Lower leg skin (tissue), 4 donors: ENCODE results near the gene FRS3. TPM values are rescaled to one million over a fixed set of nuclear protein-coding genes. Genes with fewer than 3 reads are reported as not detected.

Source experiments
- DNase-seq, 2 donors: peaks; one replicate each; pipeline ENCODE4 v3.0.0-alpha.2; 2019; ENCODE audit warnings: low spot score in 2 of 2
- H3K4me3 ChIP-seq: fragments of 200-600 bp; sonication (generic); 2 replicates; pipeline ENCODE4 v1.5.1; 2017; ENCODE audit warnings: mild to moderate bottlenecking, low read depth; ENCODE audit not compliant: poor library complexity, severe bottlenecking
- CTCF ChIP-seq, 3 donors: fragments of 450-650 bp; IDR thresholded peaks; one replicate each; pipeline ENCODE4 v1.5.1; 2016; ENCODE audit warnings: antibody characterized with exemption in 3 of 3, mild to moderate bottlenecking in 3 of 3, moderate library complexity in 2 of 3
- POLR2A ChIP-seq, 2 donors: fragments of 450-650 bp; IDR thresholded peaks; one replicate each; pipeline ENCODE4 v1.6.1; 2016 to 2017; ENCODE audit warnings: antibody characterized with exemption in 2 of 2, mild to moderate bottlenecking in 1 of 2, moderate library complexity in 1 of 2
- WGBS, 2 donors: methylation state at CpG; one replicate each; pipeline ENCODE4 v1.1.5; 2018; 5-methylcytosine and 5-hydroxymethylcytosine counted together
- intact Hi-C: fragments of 100-400 bp; cut with DNase I; formaldehyde crosslinking; loops from one replicate; pipeline ENCODE4 v1.15.0; 2023; ENCODE audit warnings: low total_unique reads
- total RNA-seq, 4 donors: library from RNA; depleted of rRNA; stranded (reverse); fragments of >200 nt; gene quantifications; one replicate each; pipeline ENCODE4 v1.1.0, GENCODE V29; 2016

Gene FRS3
- total RNA-seq, 4 donors from 2014 or later = 0.79 to 4.2 (median 2.4) TPM

GRCh38 chr6:41784581-41785171, 5.0 kb upstream of the FRS3 start:
- no peak overlapping the region for H3K4me3 ChIP-seq
- 63 to 64% methylated on average over 5 of the region's 5 CpGs for WGBS, 2 donors
- no peak for DNase-seq
- intact Hi-C loops = loop anchor here (5.0 to 10.0 kb wide), 2 partner anchors 140 to 258 kb away; partner anchors contain the start of genes BYSL and MED20
- no peak for TF ChIP-seq CTCF (IDR thresholded peaks at IDR 0.05)
- no peak for TF ChIP-seq POLR2A (IDR thresholded peaks at IDR 0.05)

GRCh38 chr6:41783106-41783780, 3.5 kb upstream of the FRS3 start:
- no peak for DNase-seq
- no peak overlapping the region for H3K4me3 ChIP-seq
- WGBS, 2 donors = 80 to 85% methylated on average over 6 of the region's 6 CpGs
- TF ChIP-seq CTCF (IDR thresholded peaks at IDR 0.05) = no peak
- no peak for TF ChIP-seq POLR2A (IDR thresholded peaks at IDR 0.05)
- intact Hi-C loops = loop anchor here (5.0 to 10.0 kb wide), 2 partner anchors 142 to 259 kb away; partner anchors contain the start of genes BYSL and MED20

GRCh38 chr6:41781366-41781730, 1.6 kb upstream of the FRS3 start:
- intact Hi-C loops = loop anchor here (5.0 to 10.0 kb wide), 2 partner anchors 143 to 261 kb away; partner anchors contain the start of genes BYSL and MED20
- DNase-seq = no peak
- TF ChIP-seq CTCF (IDR thresholded peaks at IDR 0.05) (no peak), POLR2A (IDR thresholded peaks at IDR 0.05) (no peak)
- peak overlapping the region; percentile 42 for H3K4me3 ChIP-seq
- WGBS, 2 donors = 22 to 26% methylated on average over 3 of the region's 3 CpGs

GRCh38 chr6:41780551-41781365, 1.1 kb upstream of the FRS3 start, which contains the start of gene PRICKLE4:
Gene PRICKLE4 (plus strand): TSS chr6:41780782. CDS start chr6:41783474, 2,692 bp downstream.
- 1% methylated on average over 36 of the region's 36 CpGs for WGBS, 2 donors
- intact Hi-C loops = loop anchor here (5.0 to 10.0 kb wide), 2 partner anchors 144 to 262 kb away; partner anchors contain the start of genes BYSL and MED20
- H3K4me3 ChIP-seq = peak within 1 kb of the TSS; percentile 42
- no peak for TF ChIP-seq CTCF (IDR thresholded peaks at IDR 0.05)
- TF ChIP-seq POLR2A (IDR thresholded peaks at IDR 0.05) = no peak
- peak in 1 of 2 donors; percentile 88 for DNase-seq

GRCh38 chr6:41779336-41779735, 364 bp downstream of the FRS3 start:
- 2 to 7% methylated on average over 10 to 15 of the region's 16 CpGs for WGBS, 2 donors
- no peak for TF ChIP-seq CTCF (IDR thresholded peaks at IDR 0.05)
- TF ChIP-seq POLR2A (IDR thresholded peaks at IDR 0.05) = no peak
- peak overlapping the region; percentile 28 for H3K4me3 ChIP-seq
- intact Hi-C loops = no loop called here
- no peak for DNase-seq
